Stimulated activated CD4-positive, alpha-beta T cell treated with anti-CD3 and anti-CD28 coated beads, Interleukin-4, amount 100 ng/mL, for 1 hour (primary cell): ENCODE measurements around the gene MAPK4.
"Not testable (repeated sequence)": the region's sequence is repeated elsewhere in the genome, so short reads cannot be mapped to it uniquely, and the experiment has no call there.

Source experiments
- DNase-seq: peaks from one replicate; pipeline ENCODE4 v3.0.0-alpha.2; 2020

MAPK4 gene

GRCh38 chr18:50559752-50560680 is at the start of gene MAPK4:
TSS of gene MAPK4 (plus strand) at chr18:50560087. CDS start at chr18:50663959, 103,872 bp downstream.
- DNase-seq = peak; percentile 22

DNA sequence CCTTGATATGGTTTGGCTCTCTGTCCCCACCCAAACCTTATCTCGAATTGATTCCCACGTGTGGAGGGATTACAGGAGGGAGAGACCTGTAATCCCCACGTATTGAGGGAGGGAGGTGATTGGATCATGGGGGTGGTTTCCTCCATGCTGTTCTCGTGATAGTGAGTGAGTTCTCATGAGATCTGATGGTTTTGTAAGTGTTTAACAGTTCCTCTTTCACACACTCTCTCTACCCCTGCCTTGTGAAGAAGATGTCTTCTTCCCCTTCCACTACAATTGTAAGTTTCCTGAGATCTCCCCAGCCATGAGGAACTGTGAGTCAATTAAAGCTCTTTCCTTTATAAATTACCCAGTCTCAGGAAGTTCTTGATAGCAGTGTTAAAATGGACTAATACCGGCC is 42.6 kb upstream of the MAPK4 start:
- not testable (repeated sequence) for DNase-seq

DNA sequence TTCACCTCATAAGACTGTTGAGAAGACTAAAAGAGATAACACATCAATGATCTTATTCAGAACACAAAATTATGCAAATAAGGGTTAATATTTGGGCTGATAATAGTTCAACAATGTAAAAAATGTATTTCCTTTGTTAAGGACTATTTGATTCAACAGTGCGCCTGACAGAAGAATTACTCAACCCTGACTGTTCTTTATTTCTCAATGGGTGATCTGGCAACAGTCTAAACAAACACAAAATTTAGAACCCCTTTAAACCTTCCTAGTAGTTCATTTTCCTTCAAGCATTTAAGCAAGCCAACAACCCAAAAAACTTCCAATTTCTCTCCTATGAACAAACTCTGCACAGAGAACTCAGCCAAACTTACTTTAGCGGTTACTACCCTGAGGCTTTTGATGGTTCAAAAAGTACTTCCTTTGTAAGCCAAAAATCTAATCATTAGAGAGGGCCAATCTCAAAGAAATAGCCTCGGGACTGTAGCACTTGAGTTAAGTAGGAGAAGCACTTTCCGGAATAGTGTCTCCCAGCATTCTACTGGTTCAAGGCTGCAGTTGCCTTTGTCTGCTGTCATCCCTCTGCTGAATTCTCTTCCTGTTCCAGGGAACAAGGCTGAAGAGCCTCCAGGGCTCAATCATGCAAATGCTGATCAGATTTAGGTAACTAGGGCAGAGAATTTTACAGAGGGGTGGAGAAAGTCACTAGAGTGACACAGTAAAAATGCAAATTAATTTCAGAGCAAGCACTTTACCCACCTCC is 40.9 kb upstream of the MAPK4 start:
- no peak for DNase-seq

DNA sequence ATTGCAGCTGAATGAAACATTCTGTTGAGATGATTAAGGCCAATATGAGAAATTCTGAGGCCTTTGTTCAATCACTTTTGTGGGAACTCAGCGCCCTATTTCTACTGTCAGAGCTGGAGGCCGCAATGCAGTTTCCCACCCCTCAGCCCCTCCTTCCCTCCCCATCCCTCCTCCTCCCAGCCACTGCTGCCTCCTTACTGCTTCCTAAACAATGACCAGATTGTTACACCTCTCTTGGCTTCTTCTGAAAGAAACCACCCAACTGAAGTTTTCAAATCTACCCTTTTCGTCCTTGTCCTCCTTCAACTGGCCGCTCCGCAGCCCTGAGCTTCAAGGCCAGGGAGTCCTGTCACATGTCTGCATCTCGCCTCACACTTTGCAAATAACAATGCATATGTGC is 36.7 kb upstream of the MAPK4 start:
- DNase-seq = no peak

GRCh38 chr18:50527636-50528307 is 32.1 kb upstream of the MAPK4 start:
- no peak for DNase-seq

DNA sequence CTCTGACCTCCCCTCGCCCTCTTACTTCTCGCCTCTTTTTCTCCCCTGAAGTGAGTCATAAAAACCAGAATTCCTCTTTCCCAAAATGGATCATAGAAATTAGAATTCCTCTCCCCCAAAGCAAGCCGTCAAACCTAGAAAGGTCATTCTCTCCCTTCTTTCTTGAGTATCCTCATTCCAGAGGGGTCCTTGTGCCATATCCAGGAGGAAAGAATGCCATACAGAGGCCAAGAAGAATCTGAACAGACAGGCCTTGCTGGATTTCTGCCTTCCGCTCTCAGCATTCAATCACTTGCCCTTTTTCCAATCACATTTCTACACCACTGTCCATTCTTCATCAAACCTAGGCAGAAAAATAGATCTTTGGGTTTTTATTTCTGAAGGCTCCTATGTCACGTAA is 31.1 kb upstream of the MAPK4 start:
- no peak for DNase-seq

DNA sequence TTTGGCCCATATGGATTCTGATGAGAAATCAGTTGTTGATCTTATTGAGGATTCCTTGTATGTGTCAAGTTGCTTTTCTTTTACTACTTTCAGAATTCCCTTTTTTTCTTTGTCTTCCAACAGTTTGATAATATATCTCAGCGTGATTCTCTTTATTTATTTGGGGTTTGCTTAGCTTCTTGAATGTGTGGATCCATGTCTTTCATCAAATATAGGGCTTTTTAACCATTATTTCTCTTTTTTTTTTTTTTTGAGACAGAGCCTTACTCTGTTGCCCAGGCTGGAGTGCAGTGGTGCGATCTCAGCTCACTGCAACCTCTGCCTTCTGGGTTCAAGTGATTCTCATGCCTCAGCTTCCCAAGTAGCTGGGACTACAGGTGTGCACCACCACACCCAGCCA is 26.1 kb upstream of the MAPK4 start:
- DNase-seq = not testable (repeated sequence)

DNA sequence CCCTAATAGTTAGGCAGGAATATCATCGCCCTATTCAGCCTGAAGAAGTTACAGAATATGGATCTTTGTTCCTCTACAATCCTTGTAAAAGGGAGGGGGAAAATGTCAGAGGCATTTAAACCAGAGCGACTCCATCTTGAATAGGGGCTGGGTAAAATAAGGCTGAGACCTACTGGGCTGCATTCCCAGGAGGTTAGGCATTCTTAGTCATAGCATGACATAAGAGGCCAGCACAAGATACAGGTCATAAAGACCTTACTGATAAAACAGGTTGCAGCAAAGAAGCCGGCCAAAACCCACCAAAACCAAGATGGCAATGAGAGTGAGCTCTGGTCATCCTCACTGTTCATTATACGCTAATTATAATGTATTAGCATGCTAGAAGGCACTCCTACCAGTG is 15.4 kb upstream of the MAPK4 start:
- DNase-seq = not testable (repeated sequence)

GRCh38 chr18:50545936-50546335 is 14.0 kb upstream of the MAPK4 start:
- no peak for DNase-seq

GRCh38 chr18:50548160-50548559 is 11.7 kb upstream of the MAPK4 start:
- no peak for DNase-seq

GRCh38 chr18:50551651-50552050 is 8.2 kb upstream of the MAPK4 start:
- DNase-seq = not testable (repeated sequence)

DNA sequence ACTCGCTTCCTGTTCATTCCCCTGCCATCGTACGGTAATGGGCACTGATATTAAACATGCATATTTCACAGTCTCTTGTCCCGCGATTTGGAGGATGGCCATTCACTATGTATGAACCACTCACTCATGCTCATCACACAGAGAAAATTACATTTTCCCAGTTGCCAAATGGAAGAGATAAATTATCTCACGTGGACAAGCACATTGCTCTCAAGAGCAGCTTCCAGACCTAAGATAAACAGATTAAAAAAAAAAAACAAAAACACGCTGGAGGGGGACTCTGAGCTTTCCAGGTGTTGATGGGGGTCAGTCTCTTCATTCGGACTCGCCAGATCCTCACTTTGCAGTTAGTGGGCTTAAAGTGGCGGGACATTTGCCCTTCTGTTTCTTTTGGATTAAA is 1.7 kb upstream of the MAPK4 start:
- no peak for DNase-seq

GRCh38 chr18:50558948-50559751 is 737 bp upstream of the MAPK4 start:
- DNase-seq = no peak

DNA sequence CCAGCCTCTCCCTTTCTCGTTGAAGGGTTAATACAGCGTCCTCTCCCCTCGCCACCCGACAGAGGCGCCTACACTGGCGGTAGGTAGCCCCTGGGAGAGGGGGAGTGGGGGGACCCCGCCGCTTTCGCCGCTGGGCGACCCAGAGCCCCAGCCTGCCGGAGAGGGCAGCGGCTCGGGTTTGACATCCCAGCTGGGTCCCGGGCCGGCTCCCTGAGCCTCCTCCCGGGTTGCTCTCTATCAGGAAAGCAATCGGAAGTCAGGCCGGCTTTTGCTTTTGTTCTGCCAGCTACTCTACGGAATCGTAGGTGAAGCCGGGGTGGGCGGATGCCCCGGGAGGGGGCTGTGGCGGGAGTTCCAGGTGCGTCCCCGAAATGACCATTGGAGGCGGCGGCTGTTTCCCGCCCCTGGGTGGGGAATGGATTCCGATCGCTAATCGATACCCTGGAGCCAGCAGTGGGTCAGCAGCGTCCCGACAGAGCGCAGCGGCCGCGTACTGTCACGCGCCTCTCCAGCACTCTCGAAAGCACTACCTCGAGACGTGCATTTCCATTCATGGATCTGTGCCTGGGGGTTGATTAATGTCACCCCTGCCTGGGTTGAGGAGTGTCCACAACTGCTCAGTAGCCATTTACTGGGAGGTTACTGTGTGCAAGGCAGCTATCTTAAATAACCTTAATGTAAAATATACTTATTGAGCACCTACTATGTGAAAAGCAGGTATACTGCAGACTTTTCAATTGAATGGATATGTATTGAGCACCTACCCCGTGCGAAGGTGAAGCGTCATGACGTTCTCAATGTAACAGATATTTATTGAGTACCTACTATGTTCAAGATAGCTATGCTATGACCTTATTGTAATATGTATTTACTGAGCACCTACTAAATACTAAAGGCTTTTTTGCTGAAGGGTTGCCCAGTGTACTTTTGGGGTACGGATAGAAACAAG is 1.1 kb downstream of the MAPK4 start:
- DNase-seq = no peak

DNA sequence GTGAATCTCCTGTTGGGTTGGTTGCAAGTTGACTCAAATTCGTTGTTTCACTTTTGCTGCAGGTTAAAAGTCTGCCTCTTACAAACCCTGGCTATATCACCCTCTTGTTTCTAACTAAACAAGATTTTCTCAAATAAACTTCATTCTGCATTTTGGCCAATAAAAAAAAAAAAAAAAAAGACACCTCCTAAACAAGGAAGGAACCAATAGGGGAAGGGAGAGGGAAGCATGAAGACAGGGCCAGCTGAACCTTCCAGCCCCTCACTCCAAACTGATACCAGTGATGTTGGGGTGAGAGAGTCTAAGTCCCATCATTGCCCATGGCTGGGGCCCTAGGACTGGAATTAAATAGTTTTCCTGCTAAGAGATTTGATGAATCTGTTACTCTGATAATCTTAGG is 2.4 kb downstream of the MAPK4 start:
- DNase-seq = not testable (repeated sequence)

- DNase-seq = no peak
These were observed 2.8 kb downstream of the MAPK4 start for GRCh38 chr18:50562686-50563085.

GRCh38 chr18:50563376-50563775 is 3.5 kb downstream of the MAPK4 start:
- DNase-seq = no peak

DNA sequence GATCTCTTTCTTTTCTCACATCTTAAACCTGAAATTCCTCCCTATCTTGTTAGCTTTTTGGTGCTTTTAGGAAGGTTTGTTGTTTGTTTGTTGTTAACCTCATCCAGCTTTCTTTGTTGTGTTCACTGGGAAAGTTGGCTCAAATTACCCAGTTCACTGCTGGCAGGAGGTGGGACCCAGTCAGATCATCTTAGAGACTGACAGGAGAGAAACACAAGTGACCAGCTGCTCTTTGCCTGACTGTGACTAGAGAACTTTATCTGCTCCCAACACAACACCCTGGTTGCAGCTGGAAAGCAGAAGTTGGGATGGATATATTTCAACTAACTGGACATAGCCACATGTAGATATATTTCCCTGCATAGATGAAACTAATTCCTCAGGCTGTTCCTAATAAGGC is 10.0 kb downstream of the MAPK4 start:
- no peak for DNase-seq

GRCh38 chr18:50571606-50572005 is 11.7 kb downstream of the MAPK4 start:
- no peak for DNase-seq

- DNase-seq = not testable (repeated sequence)
These were observed 13.3 kb downstream of the MAPK4 start for GRCh38 chr18:50573196-50573595.

GRCh38 chr18:50573679-50574078 is 13.8 kb downstream of the MAPK4 start:
- DNase-seq = no peak
